Suprapubic skin (tissue), 3 donors: Measurements from ENCODE around the gene RUVBL2.

Source experiments
- EP300 ChIP-seq: sonication (generic); formaldehyde crosslinking; IDR thresholded peaks from one replicate; pipeline ENCODE4 v1.6.1; 2017; ENCODE audit warnings: antibody characterized with exemption
- TF ChIP-seq, protein P1 (sequence below), 2 donors: fragments of 200-600 bp in 1 of 2; fragments of 450-650 bp in 1 of 2; sonication (generic) in 1 of 2; IDR thresholded peaks; one replicate each; pipeline ENCODE4 v1.5.1; 2016 to 2019; ENCODE audit warnings: antibody characterized with exemption in 2 of 2, mild to moderate bottlenecking in 1 of 2, moderate library complexity in 1 of 2

DNA sequence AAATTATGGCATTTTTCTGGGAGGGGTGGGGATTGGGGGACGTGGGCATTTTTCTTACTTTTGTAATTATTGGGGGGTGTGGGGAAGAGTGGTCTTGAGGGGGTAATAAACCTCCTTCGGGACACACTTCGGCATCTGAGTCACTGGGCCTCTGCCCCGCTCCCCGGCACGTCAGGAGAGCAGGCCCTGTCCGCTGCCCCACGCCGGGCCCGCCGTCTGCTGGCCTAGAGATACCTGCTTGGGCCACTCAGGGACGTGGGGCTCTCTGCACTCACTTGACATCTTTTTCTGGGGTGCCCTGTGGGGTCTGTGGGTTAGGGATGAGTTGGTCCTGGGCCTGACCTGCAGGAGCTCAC is 32.0 kb upstream of the RUVBL2 start:
- TF ChIP-seq, protein P1, sequence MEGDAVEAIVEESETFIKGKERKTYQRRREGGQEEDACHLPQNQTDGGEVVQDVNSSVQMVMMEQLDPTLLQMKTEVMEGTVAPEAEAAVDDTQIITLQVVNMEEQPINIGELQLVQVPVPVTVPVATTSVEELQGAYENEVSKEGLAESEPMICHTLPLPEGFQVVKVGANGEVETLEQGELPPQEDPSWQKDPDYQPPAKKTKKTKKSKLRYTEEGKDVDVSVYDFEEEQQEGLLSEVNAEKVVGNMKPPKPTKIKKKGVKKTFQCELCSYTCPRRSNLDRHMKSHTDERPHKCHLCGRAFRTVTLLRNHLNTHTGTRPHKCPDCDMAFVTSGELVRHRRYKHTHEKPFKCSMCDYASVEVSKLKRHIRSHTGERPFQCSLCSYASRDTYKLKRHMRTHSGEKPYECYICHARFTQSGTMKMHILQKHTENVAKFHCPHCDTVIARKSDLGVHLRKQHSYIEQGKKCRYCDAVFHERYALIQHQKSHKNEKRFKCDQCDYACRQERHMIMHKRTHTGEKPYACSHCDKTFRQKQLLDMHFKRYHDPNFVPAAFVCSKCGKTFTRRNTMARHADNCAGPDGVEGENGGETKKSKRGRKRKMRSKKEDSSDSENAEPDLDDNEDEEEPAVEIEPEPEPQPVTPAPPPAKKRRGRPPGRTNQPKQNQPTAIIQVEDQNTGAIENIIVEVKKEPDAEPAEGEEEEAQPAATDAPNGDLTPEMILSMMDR (IDR thresholded peaks at IDR 0.05) = no peak
- TF ChIP-seq EP300 = no peak
